Erythroblast (primary cell): Measurements from ENCODE around the gene RERE.

Experiments
- DNase-seq, 2 experiments: peaks; one replicate each; lab custom pipeline; 2025; lab: John Stamatoyannopoulos, UW
- GATA1 ChIP-seq: IDR thresholded peaks from 2 replicates; pipeline ENCODE4 v1.6.1; 2011; ENCODE audit warnings: low read depth, mild to moderate bottlenecking, control low read depth, low read length, moderate library complexity
- POLR2A ChIP-seq: IDR thresholded peaks from 2 replicates; pipeline ENCODE4 v1.6.1; 2011; ENCODE audit warnings: mild to moderate bottlenecking, low read length

The RERE gene

GRCh38 chr1:8589571-8589970, 227.9 kb downstream of the RERE start:
- no peak for TF ChIP-seq GATA1
- no peak for DNase-seq

DNA sequence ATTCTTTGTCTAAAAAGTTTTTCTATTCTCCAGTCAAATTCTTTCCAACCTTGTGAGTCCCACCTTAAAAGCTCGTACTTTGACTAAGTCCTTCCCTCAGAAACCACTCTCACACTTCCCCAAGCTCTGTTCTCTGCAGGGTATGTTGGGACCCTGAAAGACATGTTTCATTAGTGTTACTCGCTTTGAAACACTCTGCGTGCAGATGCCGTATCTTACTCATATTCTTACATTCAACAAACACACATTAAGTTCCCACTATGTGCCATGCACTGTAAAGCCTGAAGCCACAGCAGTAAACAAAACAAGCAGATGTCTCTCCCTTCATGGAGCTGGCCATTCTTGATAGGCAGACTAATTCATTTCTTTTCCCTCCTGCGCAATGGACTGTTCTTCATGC, 229.7 kb downstream of the RERE start:
- no peak for DNase-seq
- no peak for TF ChIP-seq POLR2A
- TF ChIP-seq GATA1 = no peak

- no peak for TF ChIP-seq GATA1
- no peak for TF ChIP-seq POLR2A
- no peak for DNase-seq
These were observed 231.0 kb downstream of the RERE start for GRCh38 chr1:8586438-8586837.

- no peak for DNase-seq
- TF ChIP-seq GATA1 = no peak
- TF ChIP-seq POLR2A = no peak
These were observed 233.1 kb downstream of the RERE start for GRCh38 chr1:8584316-8584715.

- TF ChIP-seq GATA1 (no peak), POLR2A (no peak)
- DNase-seq = no peak
These were observed 234.4 kb downstream of the RERE start for GRCh38 chr1:8583031-8583430.

DNA sequence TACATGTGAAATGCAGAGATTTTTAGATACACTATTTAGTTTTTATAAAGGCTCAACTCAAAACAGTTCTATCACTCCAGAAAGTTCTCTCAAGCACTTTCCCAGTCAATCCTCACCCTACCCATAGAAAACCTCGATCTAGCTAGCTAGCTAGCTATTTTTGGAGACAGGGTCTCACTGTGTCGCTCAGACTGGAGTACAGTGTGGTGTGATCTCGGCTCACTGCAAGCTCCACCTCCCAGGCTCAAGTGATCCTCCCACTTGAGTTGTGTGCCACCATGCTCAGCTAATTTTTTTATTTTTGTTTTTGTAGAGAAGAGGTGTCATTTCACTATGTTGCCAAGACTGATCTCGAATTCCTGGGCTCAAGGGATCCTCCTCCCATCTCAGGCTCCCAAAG, 236.9 kb downstream of the RERE start:
- TF ChIP-seq GATA1 (no peak), POLR2A (no peak)
- DNase-seq = no peak

- TF ChIP-seq POLR2A = no peak
- no peak for TF ChIP-seq GATA1
- DNase-seq = no peak
These were observed 238.5 kb downstream of the RERE start for GRCh38 chr1:8578936-8579335.

GRCh38 chr1:8578132-8578877, 239.1 kb downstream of the RERE start:
- TF ChIP-seq POLR2A (no peak), GATA1 (no peak)
- no peak for DNase-seq

GRCh38 chr1:8574985-8575384, 242.5 kb downstream of the RERE start:
- no peak for DNase-seq
- TF ChIP-seq POLR2A (no peak), GATA1 (no peak)

DNA sequence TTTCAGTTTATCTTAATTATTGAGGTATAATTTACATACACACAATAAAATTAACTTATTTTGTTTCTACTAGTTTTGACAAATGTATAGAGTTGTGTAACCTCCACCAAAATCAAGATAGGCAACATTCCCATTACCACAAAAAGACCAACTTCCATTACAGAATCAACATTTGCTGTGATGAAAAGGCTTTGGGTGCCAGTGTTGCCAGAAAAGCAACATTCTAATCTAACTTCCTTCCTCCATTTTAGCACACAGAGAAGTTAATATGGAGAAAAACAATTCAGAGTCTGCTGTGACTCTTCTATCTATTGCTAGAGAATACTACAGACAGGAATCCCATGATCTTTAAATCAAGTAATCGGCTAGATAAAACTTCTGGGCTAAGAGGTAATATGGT, 245.3 kb downstream of the RERE start:
- TF ChIP-seq POLR2A = no peak
- no peak for TF ChIP-seq GATA1
- DNase-seq = no peak

DNA sequence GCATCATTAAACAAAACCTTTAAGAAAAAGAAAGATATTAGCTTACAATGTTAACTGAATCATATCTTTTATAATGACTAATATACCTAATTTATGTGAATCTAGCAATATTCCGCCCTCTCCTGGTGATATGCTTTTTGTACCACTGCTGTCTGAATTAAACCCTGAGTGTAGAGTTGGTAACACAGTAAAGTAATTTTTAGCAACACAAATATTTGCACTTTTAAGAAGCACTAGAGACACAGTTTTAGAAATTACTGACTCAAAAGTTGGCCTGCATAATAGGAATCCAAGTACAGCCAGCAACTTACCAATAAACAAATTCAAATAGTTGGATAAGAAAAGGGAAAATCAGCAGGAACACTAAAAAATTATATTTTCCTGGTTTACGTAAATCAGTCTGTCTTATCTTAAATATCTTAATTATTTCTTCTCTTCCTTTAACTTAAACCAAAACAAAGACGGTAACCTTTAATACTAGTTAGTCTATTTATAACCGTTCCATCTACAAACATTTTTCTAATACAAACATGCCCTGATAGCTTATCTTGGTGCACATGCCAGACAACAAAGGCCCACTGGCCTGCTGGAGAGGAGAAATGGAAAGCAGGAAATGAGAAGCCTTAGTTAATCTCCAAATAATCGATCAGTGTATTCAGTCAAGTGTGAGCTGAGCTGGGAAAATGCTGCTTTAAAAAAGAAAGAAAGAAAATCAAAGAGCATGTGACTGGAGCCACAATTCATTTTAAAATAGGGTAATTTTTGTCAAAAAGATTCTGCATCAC, 246.0 kb downstream of the RERE start:
- TF ChIP-seq POLR2A = no peak
- no peak for TF ChIP-seq GATA1
- peak; percentile 40 to 47 for DNase-seq

DNA sequence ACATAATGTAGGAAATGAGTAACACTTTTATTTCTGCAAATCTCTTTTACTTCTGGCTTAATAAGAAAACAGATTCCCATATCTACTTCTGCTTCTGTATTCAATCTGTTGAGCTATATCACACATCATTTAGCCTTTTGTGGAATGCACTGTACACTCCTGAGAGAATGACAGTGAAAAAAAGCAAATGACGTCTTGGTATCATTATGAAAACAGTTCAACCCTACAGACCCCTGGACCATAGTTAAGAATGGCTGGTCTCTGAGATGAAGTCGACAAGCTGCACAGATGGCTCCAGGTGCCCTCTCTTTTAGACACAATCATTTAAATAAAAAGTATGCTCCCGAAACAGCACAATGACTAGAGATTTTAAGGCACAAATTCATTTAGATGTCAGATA, 247.0 kb downstream of the RERE start:
- TF ChIP-seq GATA1 = no peak
- no peak for TF ChIP-seq POLR2A
- no peak for DNase-seq

DNA sequence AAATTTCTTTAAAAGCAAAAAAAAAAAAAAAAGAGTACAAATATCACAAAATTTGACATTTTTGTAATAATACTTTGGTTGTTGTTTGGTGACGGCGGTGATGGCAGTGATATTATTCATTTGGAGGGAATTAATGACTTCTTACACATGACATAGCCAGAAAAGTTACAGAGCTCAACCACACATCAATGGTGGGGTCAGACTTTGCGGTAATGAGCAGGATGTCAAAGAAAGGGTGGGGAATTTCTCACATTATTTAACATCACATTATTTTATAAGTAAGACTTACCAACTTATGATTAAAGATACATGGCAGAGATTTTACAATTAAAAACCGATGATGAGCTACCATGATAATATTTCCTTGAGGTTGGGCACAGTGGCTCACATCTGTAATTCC, 248.2 kb downstream of the RERE start:
- DNase-seq = no peak
- TF ChIP-seq GATA1 (no peak), POLR2A (no peak)

GRCh38 chr1:8568837-8569236, 248.6 kb downstream of the RERE start:
- TF ChIP-seq POLR2A = no peak
- TF ChIP-seq GATA1 = no peak
- DNase-seq = no peak
